ENCODE data around the gene PREP.

GRCh38 chr6:105280033-105280432 lies 122.8 kb downstream of the PREP start:
- no peak for TF ChIP-seq CTCF (conservative IDR thresholded peaks at IDR 0.05)
- TF ChIP-seq EZH2 (IDR thresholded peaks at IDR 0.05; ENCODE audit: low read depth), result no peak

Data from PC-9 (cell line).